Lower leg skin (tissue), 4 donors: Measurements from ENCODE around the gene FAM174C. TPM values are rescaled to one million over a fixed set of nuclear protein-coding genes. Genes with fewer than 3 reads are reported as not detected.

Experiments used
- DNase-seq, 2 donors: peaks; one replicate each; pipeline ENCODE4 v3.0.0-alpha.2; 2019; ENCODE audit warnings: low spot score in 2 of 2
- H3K4me3 ChIP-seq: fragments of 200-600 bp; sonication (generic); 2 replicates; pipeline ENCODE4 v1.5.1; 2017; ENCODE audit warnings: mild to moderate bottlenecking, low read depth; ENCODE audit not compliant: poor library complexity, severe bottlenecking
- CTCF ChIP-seq, 3 donors: fragments of 450-650 bp; IDR thresholded peaks; one replicate each; pipeline ENCODE4 v1.5.1; 2016; ENCODE audit warnings: antibody characterized with exemption in 3 of 3, mild to moderate bottlenecking in 3 of 3, moderate library complexity in 2 of 3
- POLR2A ChIP-seq, 2 donors: fragments of 450-650 bp; IDR thresholded peaks; one replicate each; pipeline ENCODE4 v1.6.1; 2016 to 2017; ENCODE audit warnings: antibody characterized with exemption in 2 of 2, mild to moderate bottlenecking in 1 of 2, moderate library complexity in 1 of 2
- WGBS, 2 donors: methylation state at CpG; one replicate each; pipeline ENCODE4 v1.1.5; 2018; 5-methylcytosine and 5-hydroxymethylcytosine counted together
- intact Hi-C: fragments of 100-400 bp; cut with DNase I; formaldehyde crosslinking; loops from one replicate; pipeline ENCODE4 v1.15.0; 2023; ENCODE audit warnings: low total_unique reads
- total RNA-seq, 4 donors: library from RNA; depleted of rRNA; stranded (reverse); fragments of >200 nt; gene quantifications; one replicate each; pipeline ENCODE4 v1.1.0, GENCODE V29; 2016

FAM174C gene
- total RNA-seq, 4 donors from 2014 or later = 66.3 to 74.1 (median 68.8) TPM

DNA sequence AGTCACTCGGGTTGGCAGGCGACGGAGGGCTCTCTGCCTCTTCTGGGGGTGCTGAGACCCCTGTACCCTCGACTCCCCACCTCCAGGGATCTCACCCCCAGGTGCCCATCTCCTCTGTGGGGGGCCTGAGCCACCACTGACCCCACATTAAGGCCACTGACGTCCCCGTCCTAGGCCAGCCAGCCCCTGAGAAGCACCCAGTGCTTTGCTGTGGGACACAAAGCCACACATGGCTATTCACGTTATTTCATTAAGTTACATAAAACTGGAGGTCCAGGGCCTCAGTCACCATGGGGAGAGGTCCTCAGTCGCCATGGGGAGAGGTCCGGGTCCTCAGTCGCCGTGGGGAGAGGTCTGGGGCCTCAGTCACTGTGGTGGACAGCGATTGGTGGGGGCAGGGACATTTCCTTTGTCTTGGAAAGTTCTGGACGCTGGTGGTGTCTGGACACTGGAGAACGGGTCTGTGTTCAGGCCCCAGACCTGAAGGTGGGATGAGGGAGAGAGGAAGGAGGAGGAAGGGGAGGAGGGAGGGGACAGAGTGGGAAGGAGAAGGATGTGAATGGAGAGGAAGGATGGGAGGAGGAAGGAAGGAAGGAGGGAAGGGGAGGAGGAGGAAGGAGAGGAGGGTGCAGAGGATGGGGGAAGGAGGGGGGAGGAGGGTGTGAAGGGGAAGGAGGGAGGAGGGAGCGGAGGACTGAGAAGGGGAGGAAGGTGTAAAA lies 6.4 kb downstream of the FAM174C start:
- 61 to 65% methylated on average over 11 to 13 of the region's 15 CpGs for WGBS, 2 donors
- H3K4me3 ChIP-seq = no peak overlapping the region
- no peak for DNase-seq
- intact Hi-C loops = loop anchor here (10.0 kb wide), 1 partner anchor 73 kb away; a partner anchor contains a TSS
- TF ChIP-seq CTCF (IDR thresholded peaks at IDR 0.05) (no peak), POLR2A (IDR thresholded peaks at IDR 0.05) (no peak)

DNA sequence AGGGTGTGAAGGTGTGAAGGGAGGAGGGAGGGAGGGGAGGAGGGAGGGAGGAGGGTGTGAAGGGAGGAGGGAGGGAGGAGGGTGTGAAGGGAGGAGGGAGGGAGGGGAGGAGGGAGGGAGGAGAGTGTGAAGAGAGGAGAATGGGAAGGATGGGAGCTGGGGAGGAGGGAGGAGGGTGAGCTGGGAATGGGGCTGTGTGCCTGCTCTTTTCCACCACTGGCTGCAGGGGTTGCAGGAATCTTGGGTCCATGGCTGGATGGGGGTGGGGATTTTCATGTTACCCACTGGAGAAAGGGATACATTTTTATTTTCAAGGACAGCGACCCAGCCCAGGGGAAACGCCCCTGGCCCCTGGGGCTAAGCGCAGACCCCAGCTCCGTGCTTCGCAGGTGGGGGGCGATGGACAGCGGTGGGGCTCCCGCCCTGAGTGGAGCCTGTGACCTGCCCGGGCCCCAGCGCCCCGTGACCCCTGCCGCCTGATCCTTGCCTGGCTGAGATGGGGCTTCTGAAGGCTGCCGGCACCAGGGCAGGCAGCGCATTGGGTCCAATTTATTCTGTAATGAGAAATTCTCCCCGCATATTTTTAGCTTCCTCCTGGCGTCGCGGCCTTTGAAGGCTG lies 7.4 kb downstream of the FAM174C start:
- H3K4me3 ChIP-seq = no peak overlapping the region
- WGBS, 2 donors = 60 to 72% methylated on average over 15 to 18 of the region's 18 CpGs
- DNase-seq = no peak
- intact Hi-C loops = loop anchor here (10.0 kb wide), 1 partner anchor 72 kb away; a partner anchor contains a TSS
- no peak for TF ChIP-seq CTCF (IDR thresholded peaks at IDR 0.05)
- no peak for TF ChIP-seq POLR2A (IDR thresholded peaks at IDR 0.05)

GRCh38 chr19:1283207-1283916 lies 8.0 kb downstream of the FAM174C start:
- no peak overlapping the region for H3K4me3 ChIP-seq
- intact Hi-C loops = loop anchor here (10.0 kb wide), 1 partner anchor 71 kb away; a partner anchor contains a TSS
- DNase-seq = no peak
- 73 to 74% methylated on average over 21 to 28 of the region's 29 CpGs for WGBS, 2 donors
- TF ChIP-seq CTCF (IDR thresholded peaks at IDR 0.05) (no peak), POLR2A (IDR thresholded peaks at IDR 0.05) (no peak)

GRCh38 chr19:1283917-1284292 lies 8.6 kb downstream of the FAM174C start:
- no peak overlapping the region for H3K4me3 ChIP-seq
- TF ChIP-seq POLR2A (IDR thresholded peaks at IDR 0.05) = no peak
- no peak for TF ChIP-seq CTCF (IDR thresholded peaks at IDR 0.05)
- no peak for DNase-seq
- intact Hi-C loops = loop anchor here (10.0 kb wide), 1 partner anchor 71 kb away; a partner anchor contains a TSS
- WGBS, 2 donors = 69 to 76% methylated on average over 9 to 12 of the region's 12 CpGs

GRCh38 chr19:1284293-1284978 lies 9.1 kb downstream of the FAM174C start:
- TF ChIP-seq POLR2A (IDR thresholded peaks at IDR 0.05) (no peak), CTCF (IDR thresholded peaks at IDR 0.05) (no peak)
- WGBS, 2 donors = 51 to 56% methylated on average over 19 to 20 of the region's 20 CpGs
- no peak for DNase-seq
- intact Hi-C loops = loop anchor here (10.0 kb wide), 1 partner anchor 70 kb away; a partner anchor contains a TSS
- no peak overlapping the region for H3K4me3 ChIP-seq
